NCI-H2107 treated with DMSO at 0.1 percent for 48 hours (cell line): Measurements from ENCODE around the gene POU5F2.

ENCODE experiments used
- DNase-seq: peaks from one replicate; lab custom pipeline; 2025; ENCODE audit not compliant: unreplicated experiment; lab: John Stamatoyannopoulos, UW

Gene POU5F2, protein sequence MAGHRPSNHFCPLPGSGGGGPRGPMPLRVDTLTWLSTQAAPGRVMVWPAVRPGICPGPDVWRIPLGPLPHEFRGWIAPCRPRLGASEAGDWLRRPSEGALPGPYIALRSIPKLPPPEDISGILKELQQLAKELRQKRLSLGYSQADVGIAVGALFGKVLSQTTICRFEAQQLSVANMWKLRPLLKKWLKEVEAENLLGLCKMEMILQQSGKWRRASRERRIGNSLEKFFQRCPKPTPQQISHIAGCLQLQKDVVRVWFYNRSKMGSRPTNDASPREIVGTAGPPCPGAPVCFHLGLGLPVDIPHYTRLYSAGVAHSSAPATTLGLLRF

DNA sequence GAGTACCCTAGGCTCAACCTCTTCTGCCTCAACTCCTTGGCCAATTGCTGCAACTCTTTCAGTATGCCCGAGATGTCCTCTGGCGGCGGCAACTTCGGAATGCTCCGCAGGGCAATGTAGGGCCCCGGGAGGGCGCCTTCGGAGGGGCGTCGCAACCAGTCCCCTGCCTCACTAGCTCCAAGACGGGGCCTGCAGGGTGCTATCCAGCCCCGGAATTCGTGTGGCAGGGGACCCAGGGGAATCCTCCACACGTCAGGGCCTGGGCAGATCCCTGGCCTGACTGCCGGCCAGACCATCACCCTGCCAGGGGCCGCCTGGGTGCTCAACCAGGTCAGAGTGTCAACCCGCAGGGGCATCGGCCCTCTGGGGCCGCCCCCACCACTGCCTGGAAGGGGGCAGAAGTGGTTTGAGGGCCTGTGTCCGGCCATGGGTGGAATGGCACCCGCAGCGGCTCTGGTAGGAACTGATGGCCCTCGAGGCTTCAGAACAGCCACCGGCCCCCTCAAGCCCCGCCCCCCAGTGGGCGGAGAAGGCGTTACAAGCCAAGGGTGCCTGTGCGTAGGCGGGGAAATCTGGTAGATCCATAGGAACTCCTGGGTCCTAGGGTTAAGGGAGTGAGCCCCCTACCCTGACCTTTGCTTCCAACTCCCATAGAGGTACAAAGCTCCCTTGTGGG lies at the start of gene POU5F2:
TSS of gene POU5F2 (minus strand) at position 465 of the 676 bp plus-strand sequence. CDS start at position 428, 37 bp downstream.
- no peak for DNase-seq

DNA sequence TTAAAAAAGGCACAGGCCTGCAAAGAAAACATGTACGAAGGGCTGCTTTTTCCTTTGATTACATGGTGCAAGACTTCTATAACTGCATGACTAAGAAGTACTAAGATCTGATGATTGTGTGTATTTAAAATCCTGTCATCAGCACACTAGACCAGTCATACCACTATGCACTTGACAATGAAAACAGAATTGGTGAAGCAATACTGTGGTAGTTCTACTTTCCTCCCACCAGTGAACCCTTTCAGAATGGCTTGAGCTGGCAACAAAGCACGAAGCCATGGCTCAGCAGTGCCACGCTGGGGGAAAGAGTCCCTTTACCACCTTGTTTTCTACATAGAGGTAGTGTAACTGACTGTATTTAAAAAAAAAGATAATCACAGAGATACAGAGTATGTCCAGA lies 49.0 kb upstream of the POU5F2 start:
- peak; percentile 25 for DNase-seq

DNA sequence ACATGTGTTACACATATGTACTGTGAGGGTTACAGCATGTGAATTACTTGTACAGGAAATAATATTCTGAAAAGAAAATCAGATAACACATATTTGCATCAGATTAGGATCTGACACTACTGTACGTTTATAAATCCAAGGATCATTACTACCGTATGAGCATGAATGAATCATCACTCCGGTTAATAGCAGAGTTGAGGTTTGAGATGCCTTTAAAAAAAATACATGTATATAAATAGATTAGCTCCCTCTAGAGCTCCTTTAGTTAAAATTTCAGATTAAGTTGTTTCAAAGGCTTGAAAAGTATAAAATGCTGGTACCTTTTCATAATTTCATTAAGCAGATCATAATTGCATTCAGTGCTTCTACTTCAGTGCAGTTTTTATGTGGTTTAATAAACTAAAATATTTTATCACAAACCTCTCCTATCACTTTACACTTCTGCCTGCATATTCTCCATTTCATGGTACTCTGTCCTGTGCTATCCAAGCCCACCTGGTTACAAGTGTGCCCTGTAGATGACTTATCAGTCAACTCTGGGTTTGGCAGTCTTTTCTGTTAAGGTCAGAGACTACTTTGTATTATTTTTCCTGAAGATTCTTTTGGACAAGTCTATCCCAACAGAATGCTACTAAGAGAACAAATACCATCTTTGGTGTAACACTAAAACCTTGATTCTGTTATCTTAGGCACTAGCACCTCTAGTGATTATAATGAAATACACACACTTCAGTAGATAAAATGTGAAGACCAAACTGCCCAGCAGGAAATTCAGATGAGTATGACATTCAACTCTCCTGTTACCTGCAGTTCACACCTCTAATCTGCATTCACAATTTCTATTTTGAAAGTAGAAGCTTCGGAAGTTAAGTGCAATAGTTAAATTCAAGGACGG lies 48.0 kb upstream of the POU5F2 start:
- DNase-seq, result peak; percentile 26

DNA sequence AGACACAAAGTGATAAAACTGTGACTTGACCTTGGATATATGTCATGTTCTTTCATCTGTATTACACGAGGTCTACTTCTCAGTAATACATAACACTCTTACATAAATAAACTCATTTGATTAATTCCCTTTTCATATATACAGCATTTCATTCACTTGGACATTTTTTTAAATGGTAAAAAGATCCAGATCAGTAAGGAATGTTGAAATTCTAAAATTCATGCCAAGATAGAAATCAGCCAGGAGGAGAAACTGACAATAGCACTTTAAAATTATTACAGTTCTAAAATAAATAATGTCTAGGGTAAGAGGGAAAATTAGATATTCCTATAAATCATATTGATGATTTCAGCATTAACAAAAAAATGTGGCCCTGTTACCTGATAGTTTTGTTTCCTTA lies 46.2 kb upstream of the POU5F2 start:
- DNase-seq, result no peak

DNA sequence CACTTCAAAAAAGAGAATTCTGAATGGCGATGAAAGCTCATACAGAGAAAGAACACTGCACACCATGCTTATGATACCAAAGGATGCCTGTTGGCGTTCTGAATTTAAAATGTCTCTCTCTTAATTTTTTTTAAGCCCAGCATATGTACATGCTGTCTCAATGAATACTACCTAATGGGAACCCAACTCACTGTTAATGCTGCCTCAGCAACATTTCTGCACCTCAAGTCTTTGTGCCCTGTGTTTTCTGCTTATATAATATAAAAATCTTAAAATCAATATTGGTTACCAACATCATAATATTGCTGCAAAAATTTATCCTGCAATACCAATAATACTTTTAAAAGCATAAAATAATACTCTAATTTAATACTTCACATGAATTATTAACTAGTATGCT lies 44.1 kb upstream of the POU5F2 start:
- no peak for DNase-seq

DNA sequence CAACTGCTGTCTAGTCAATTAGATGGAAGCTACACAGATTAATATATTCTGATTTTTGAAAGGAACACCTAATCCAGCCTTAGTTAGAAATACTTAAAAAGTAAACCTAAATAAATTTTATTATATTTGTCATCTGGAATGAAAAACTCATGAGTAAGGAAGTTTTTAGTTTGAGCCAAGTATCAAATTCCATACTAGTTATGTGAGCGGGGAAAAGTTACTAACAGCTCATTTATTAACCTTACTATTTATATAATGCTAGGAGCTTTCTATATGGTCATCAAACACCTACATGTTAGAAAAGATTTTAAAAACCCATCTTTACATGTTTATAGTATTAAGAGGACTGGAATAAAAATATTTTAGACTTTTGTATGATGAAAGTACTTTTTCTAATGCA lies 41.6 kb upstream of the POU5F2 start:
- DNase-seq, result no peak

DNA sequence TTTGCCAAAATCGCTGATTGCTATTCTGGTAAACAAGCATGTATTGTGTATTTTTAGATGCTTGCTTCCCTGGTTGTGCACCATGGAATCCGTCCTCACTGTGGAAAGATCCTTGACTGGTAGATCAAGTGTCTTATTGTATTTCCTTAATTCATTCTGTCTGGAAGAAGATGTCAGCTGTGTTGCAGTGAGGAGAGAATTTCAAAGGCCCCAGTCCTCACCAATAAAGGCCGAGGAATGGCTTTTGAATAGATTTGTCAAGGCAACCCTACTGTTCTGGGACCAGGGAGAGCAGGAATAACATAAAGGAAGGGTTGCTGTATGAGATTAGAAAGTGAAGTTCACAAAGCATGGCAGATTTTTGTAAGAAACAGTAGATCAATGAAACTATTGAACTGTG lies 36.2 kb upstream of the POU5F2 start:
- DNase-seq, result no peak

DNA sequence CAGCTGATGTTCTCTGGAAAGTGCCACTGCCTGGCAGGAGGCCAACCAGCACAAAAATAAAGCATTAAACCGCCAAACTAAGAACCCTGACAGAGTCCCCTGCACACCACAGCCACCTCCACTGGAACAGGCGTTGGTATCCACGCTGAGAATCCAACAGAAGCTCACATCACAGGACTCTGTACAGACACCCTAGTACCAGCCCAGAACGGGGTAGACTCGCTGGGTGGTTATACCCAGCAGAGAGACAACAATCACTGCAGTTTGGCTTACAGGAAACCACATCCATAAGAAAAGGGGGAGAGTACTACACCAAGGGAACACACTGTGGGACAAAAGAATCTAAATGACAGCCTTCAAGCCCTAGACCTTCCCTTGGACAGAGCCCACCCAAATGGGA lies 15.0 kb upstream of the POU5F2 start:
- DNase-seq, result no peak

DNA sequence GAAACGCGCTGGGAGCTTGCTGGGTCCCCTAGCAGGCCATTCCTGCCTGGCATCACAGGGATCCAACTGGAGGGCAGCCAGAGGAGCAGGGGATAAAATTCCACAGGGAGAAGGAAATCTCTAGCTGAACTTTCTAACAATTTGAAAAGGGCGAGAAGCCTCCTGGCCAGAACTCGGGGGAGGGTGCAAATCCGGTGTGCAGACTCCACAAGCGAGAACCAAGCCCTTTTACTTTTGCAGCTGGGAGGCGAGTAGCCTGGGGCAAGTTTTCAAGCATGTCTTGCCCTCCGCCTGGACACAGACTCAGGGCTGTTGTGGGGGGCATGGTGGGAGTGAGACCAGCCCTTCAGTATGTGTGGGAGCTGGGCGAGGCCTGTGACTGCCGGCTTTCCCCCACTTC lies 14.3 kb upstream of the POU5F2 start:
- DNase-seq, result no peak

DNA sequence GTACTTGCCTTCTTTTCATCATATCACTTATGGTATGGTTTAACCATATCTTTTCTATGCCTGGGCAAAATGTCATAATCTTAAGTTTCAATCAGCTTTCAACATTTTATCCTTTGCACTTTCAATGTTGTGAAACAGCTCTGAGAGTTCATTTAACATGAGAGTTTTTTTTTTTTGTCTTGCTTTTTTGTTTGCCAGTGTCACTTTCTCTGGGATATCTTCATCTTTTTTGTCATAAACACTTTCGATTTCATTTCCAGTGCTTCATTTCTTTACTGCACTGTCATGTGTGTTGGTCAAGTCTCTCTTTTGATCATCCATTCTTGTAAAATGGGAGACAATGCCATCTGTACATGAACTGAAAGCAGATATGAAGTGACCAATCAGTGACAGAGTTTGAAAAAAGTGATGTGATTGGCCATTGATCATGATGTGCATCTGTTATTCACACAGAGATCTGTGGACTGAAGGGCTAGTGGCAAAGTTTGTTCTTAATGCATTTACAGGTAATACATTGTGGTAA lies 7.5 kb upstream of the POU5F2 start:
- no peak for DNase-seq

DNA sequence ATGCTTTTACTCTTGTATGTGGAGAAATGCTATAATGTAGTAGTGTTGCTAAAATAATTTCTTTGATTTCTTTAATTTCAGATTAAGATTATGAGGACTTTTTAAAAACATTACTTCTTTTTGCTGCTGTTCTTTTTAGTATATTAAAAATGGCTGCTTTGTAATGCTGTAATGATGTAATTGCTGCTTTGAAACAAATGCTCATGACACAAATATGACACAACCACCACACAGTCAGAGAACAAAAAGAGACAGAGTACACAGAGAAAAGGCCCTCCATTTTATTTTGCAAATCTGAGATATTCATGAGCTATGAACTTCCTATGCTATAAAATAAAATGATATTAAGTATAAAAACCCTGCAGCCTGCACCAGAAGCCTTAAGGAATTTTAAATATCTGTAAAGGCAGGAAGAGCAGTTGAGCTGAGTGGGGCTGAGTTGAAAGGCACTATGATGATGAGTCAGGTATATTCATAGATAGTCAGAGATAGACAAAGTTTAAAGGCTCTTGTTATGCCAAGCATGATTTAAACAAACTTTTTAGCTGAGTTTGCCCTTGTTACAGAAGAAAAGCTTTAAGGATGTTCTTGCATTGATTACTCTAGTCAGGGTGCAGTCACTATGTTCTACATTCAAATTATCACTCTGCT lies 5.1 kb upstream of the POU5F2 start:
- no peak for DNase-seq

DNA sequence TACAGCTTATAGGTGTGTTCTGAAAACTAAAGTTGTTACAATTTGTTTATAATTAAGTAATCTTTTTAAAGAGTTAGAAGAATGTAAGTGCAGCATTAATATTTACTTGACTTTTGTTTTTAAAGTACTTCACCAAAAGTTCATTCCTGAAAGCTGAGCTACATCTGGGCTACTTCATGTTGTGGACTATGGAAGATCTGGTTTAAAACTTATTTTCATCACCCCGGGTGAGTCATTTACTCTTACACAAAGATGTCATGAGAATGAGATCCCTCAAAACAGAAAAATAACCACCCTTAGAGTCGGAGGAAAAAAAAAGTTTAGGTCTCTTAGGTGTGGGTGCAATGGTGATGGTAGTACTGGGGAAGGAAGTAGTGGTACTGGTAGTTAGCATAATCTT lies 5.1 kb downstream of the POU5F2 start:
- no peak for DNase-seq

DNA sequence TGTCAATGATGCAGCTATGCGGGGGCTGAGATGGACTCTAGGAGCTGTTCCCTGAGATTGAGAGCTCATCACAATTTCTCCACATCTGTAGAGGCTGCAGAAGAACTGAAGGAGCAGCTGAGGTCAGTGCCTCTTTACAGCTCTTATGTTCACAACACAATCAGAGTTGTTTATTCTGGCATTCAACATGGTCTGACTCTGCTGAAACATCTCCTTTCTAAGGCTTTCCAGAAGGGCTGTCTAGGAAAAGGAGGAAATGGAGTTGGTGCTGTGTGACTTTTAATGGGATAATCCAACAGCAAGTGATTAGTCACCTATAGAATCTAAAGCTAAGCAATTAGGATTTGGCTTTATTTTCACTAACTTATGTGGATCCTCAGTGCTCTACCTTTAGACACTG lies 6.0 kb downstream of the POU5F2 start:
- no peak for DNase-seq

DNA sequence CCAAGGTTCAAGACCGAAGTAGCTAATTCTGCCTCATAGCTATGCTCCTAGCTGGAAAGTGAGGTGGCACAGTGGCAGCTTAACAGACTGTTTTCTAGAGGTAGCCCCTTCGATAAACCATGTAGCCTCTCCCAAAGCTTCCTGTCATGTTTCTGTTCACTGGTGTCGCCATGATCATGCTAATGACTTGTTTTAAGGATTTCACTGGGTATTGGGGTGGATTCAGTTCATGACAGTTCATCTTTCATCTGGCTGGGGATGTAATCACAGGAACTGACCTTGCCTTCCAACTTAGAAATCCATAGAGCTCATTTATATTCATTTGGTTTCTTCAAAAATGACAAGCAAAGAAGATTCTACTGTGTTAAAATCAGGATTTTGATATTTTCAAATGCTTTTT lies 9.4 kb downstream of the POU5F2 start:
- DNase-seq, result no peak

DNA sequence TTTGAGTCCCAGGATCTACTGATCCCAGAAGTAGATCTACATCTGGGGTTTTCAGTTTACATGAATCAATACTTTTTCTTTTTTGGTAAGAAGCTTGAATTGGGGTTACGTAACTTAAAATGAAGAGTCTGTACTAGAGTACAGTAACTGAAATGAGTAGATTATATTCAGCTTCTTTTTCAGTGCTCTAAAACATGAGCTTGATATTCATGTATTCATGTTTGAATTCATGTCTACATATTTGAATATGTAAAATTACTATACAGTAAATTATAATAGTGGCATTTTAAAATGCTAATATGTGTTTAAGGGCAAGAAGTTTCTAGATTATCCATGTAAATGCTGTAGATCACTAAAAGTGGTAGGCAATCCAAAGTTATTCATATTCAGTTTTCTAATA lies 14.8 kb downstream of the POU5F2 start:
- DNase-seq, result no peak

DNA sequence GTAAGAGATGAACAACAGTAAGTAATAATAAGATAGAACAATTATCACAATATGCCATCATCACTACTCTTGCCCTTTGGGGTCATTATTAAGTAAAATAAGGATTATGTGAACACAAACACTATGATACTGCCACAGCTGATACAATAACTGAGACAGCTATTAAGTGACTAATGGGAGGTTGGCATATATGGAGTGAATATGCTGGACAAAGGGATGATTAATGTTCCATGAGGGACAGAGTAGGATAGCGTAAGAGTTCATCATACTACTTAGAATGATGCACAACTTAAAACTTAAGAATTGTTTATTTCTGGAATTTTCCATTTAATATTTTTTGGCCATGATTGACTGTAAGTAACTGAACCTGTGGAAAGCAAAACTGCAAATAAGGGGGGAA lies 16.6 kb downstream of the POU5F2 start:
- DNase-seq, result no peak

DNA sequence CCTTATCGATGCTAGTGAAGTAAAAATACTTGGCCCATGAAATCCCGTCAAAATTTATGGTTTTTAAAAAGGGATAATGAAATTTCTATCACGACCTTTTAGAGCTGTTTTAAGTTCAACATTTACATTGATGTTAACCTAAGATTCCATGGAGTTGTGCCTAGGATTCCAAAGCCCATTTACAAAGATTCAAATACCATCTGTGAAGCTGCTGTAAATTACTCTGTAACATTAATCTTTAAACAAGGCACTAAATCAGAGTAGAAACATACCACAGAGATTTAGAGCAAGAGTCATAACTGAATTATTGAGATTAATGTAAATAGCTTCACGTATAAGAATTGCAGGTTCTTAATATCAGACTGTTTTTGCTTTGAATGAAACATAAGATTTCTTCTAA lies 17.7 kb downstream of the POU5F2 start:
- no peak for DNase-seq

DNA sequence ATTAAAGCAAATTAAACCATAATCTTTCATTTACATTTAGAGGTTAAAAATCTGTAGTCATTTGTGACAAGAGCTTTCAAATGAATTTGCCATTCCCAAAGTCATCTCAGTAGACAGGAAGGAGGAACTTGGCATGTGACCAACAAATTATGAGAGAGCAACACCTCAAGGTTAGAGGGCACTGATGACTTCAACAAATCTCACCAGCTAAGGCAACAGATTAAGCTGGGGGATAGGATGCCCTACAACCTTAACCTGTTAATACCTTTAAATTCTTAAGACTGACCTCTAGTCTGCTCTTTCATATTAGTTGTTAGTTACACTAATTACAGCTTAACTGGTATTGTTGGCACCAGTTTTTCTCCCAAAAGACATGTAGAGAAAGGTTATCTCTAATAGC lies 18.4 kb downstream of the POU5F2 start:
- DNase-seq, result no peak

DNA sequence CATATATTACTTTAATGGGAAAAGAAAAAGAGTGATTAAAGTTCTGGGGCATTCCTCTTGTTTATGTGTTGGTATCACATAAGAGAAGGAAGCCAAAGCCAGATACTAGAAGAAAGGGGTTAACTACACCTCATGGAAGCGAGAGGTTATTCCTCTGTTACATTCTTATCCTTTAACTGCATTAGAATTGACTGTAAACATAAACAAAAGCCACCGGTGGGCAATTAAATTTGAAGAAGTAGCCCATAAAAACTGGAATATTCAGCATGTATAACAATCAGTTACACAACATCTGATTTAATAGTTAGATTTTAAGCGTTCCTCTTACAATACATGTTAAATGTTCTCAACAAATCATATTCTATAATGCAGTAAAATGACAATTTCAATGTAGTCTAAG lies 18.8 kb downstream of the POU5F2 start:
- no peak for DNase-seq

DNA sequence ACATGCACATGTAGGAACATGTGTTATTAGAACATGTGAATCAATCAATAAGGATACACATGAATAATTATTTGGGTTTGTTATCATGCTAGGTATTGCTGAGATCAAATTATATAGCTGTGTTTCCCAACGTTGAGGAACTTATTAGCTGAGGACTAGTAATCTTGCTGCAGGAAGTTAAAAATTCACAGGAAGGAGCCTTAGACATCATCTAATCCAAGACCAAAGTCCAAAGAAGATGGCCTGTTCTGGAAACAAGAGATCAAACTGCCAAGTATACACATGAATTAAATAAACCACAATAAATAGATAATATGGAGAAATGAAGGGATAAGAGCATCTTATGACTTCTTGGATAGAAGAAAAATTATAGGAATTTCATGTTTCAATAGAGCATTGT lies 19.9 kb downstream of the POU5F2 start:
- no peak for DNase-seq

DNA sequence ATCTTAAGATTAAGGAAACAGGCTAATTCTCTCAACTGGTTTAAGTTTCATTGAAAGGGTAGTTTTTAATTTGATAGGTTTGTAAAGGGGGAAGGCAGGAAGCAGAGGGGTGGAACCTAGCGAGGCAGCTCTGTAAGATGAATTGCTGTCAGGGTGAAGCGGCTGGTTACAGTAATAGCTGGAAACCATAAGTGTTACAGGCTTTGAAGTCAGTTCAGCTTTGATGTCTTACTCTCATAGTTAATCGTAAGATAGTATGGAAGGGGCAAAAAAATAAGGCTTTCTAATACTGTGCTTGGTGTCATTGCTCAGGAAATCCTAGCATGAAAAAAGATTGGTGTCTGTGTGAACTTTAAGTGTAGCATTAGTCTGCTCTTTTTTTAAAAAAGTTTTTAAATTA lies 20.3 kb downstream of the POU5F2 start:
- DNase-seq, result no peak
